Mesendoderm (in vitro differentiated cells): ENCODE measurements around the gene SPIN2A.
"Not testable (repeated sequence)": the region's sequence is repeated elsewhere in the genome, so short reads cannot be mapped to it uniquely, and the experiment has no call there.

ENCODE experiments used
- DNase-seq: peaks from one replicate; pipeline ENCODE4 v3.0.0; 2013
- H2AK5ac ChIP-seq: 2 replicates; pipeline ENCODE4 v1.6.1; 2013; ENCODE audit warnings: low read length, inconsistent platforms
- H2BK120ac ChIP-seq: 2 replicates; pipeline ENCODE4 v1.6.1; 2013; ENCODE audit warnings: low read depth, mild to moderate bottlenecking, low read length, moderate library complexity, mixed read lengths
- H2BK15ac ChIP-seq: replicated peaks from 2 replicates; pipeline ENCODE4 v1.6.1; 2013; ENCODE audit warnings: low read depth, mild to moderate bottlenecking, moderate library complexity
- H2BK5ac ChIP-seq: 2 replicates; pipeline ENCODE4 v1.6.1; 2013; ENCODE audit warnings: low read length, inconsistent platforms
- H3K18ac ChIP-seq: 2 replicates; pipeline ENCODE4 v1.6.1; 2013; ENCODE audit warnings: mild to moderate bottlenecking, low read length, mixed read lengths
- H3K23ac ChIP-seq: one replicate; pipeline ENCODE4 v1.6.1; 2013; ENCODE audit warnings: low read length
- H3K27ac ChIP-seq: 2 replicates; pipeline ENCODE4 v1.5.1; 2013; ENCODE audit warnings: low read depth, mild to moderate bottlenecking, inconsistent platforms, low read length, moderate library complexity
- H3K27me3 ChIP-seq: 2 replicates; pipeline ENCODE4 v1.6.1; 2013; ENCODE audit warnings: low read length, control low read depth, mild to moderate bottlenecking, inconsistent platforms; ENCODE audit not compliant: insufficient read depth, poor library complexity
- H3K36me3 ChIP-seq: 2 replicates; pipeline ENCODE4 v1.6.1; 2013; ENCODE audit warnings: low read length, inconsistent platforms; ENCODE audit not compliant: control insufficient read depth, insufficient read depth
- H3K4ac ChIP-seq: one replicate; pipeline ENCODE4 v1.6.1; 2013; ENCODE audit warnings: low read depth, mild to moderate bottlenecking, low read length, moderate library complexity
- H3K4me1 ChIP-seq: 2 replicates; pipeline ENCODE4 v1.6.1; 2013; ENCODE audit warnings: low read depth, low read length, inconsistent platforms; ENCODE audit not compliant: control insufficient read depth
- H3K4me2 ChIP-seq: 2 replicates; pipeline ENCODE4 v1.6.1; 2013; ENCODE audit warnings: low read length
- H3K4me3 ChIP-seq: 2 replicates; pipeline ENCODE4 v1.5.1; 2013; ENCODE audit warnings: mild to moderate bottlenecking, low read length
- H3K56ac ChIP-seq: one replicate; pipeline ENCODE4 v1.6.1; 2013; ENCODE audit warnings: low read length
- H3K79me1 ChIP-seq: 2 replicates; pipeline ENCODE4 v1.6.1; 2013; ENCODE audit warnings: low read length, inconsistent platforms
- H3K79me2 ChIP-seq: 2 replicates; pipeline ENCODE4 v1.6.1; 2013; ENCODE audit warnings: mild to moderate bottlenecking, low read length; ENCODE audit not compliant: control insufficient read depth, insufficient read depth
- H3K9ac ChIP-seq: 2 replicates; pipeline ENCODE4 v1.6.1; 2013; ENCODE audit warnings: low read length, inconsistent platforms
- H4K5ac ChIP-seq: one replicate; pipeline ENCODE4 v1.6.1; 2013; ENCODE audit warnings: low read length
- H4K8ac ChIP-seq: one replicate; pipeline ENCODE4 v1.6.1; 2013; ENCODE audit warnings: low read depth, mild to moderate bottlenecking, control low read depth, low read length, moderate library complexity
- WGBS: extraction: QIAGEN DNeasy Blood & Tissue Kit; methylation state at CpG from one replicate; pipeline ENCODE4 v1.1.7; 2013; ENCODE audit warnings: low lambda C conversion rate, missing lambda C conversion rate; ENCODE audit not compliant: insufficient coverage; ENCODE audit errors: extremely low coverage; 5-methylcytosine and 5-hydroxymethylcytosine counted together

The SPIN2A gene

DNA sequence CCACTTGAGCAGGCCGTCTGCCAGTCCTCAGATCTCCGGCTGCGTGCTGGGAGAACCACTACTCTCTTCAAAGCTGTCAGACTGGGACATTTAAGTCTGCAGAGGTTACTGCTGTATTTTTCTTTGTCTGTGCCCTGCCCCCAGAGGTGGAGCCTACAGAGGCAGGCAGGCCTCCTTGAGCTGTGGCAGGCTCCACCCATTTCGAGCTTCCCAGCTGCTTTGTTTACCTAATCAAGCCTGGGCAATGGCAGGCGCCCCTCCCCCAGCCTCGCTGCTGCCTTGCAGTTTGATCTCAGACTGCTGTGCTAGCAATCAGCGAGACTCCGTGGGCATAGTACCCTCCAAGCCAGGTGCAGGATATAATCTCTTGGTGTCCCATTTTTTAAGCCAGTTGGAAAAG lies 15.0 kb upstream of the SPIN2A start:
- not testable (repeated sequence) for H3K23ac ChIP-seq, H2BK120ac ChIP-seq, H2AK5ac ChIP-seq, H3K9ac ChIP-seq, H3K27me3 ChIP-seq, H4K5ac ChIP-seq, H4K8ac ChIP-seq, H3K36me3 ChIP-seq, H3K4me2 ChIP-seq, H3K27ac ChIP-seq, H3K4ac ChIP-seq, H2BK5ac ChIP-seq, H3K4me1 ChIP-seq, H3K79me1 ChIP-seq, H3K4me3 ChIP-seq, H3K79me2 ChIP-seq, H3K56ac ChIP-seq, DNase-seq, H2BK15ac ChIP-seq, H3K18ac ChIP-seq
- WGBS: no CpG with 5 or more reads among the region's 8 CpGs

DNA sequence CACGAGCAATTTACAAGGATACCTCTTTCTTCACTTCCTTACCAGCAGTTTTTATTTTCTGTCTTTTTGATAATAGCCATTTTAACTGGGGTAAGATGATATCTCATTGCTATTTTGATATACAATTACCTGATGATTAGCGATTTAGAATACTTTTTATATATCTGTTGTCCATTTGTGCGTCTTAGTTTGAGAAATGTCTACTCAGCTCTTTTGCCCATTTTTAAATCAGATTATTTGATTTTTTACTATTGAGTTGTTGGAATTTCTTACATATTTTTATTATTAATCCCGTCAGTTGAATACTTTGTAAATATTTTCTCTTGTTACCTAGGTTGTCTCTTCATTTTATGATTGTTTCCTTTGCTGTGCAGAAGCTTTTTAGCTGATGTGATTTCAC lies 1.5 kb upstream of the SPIN2A start:
- Histone ChIP-seq H4K5ac (no peak overlapping the region), H3K4me1 (no peaks in the 10 kb centered on the region), H3K56ac (no peak overlapping the region), H3K4ac (no peak overlapping the region), H4K8ac (no peak overlapping the region), H3K18ac (no peak overlapping the region), H3K4me3 (no peak overlapping the region), H3K36me3 (no peaks in the 10 kb centered on the region), H3K79me2 (no peaks in the 10 kb centered on the region), H2BK5ac (no peak overlapping the region), H3K27me3 (no peaks in the 10 kb centered on the region), H3K79me1 (no peaks in the 10 kb centered on the region), H3K9ac (no peak overlapping the region), H2AK5ac (no peak overlapping the region), H3K4me2 (no peak overlapping the region), H2BK15ac (no peak overlapping the region), H2BK120ac (no peak overlapping the region), H3K23ac (no peak overlapping the region), H3K27ac (no peak overlapping the region)
- WGBS: no CpG with 5 or more reads among the region's 4 CpGs
- DNase-seq: no peak

DNA sequence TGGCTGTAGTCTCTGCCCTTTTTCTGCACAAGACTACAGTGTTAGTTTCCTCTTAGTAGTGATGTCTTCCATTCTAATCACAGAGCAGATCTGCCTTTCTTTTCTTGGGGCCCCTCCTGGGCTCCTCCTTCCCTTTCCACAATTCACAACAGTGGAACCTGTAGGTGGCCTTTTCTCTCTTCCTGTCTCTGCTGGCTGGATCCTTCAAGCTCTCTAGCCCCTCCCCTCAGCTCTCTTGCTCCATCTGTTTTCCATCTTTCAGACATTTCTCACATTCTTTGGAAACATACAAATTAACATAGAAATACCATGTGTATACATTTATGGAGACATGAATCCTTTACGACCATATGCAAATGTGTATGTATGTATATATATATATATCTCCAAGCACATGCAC lies 304 bp upstream of the SPIN2A start:
- no peak overlapping the region for H2BK15ac ChIP-seq
- H3K56ac ChIP-seq: peak overlapping the region; percentile 84
- H3K79me1 ChIP-seq: no peaks in the 10 kb centered on the region
- peak overlapping the region; percentile 76 for H3K18ac ChIP-seq
- no peaks in the 10 kb centered on the region for H3K79me2 ChIP-seq
- H3K4me2 ChIP-seq: peak overlapping the region; percentile 50
- H3K9ac ChIP-seq: peak overlapping the region; percentile 66
- H3K27me3 ChIP-seq: no peaks in the 10 kb centered on the region
- no peak overlapping the region for H4K5ac ChIP-seq
- no peak overlapping the region for H4K8ac ChIP-seq
- H2BK5ac ChIP-seq: no peak overlapping the region
- H3K27ac ChIP-seq: peak overlapping the region; percentile 67
- no peaks in the 10 kb centered on the region for H3K4me1 ChIP-seq
- H2AK5ac ChIP-seq: no peak overlapping the region
- no peaks in the 10 kb centered on the region for H3K36me3 ChIP-seq
- no peak overlapping the region for H3K4ac ChIP-seq
- no CpG with 5 or more reads among the region's 1 CpG for WGBS
- H2BK120ac ChIP-seq: no peak overlapping the region
- peak overlapping the region; percentile 17 for H3K4me3 ChIP-seq
- DNase-seq: peak; percentile 74
- H3K23ac ChIP-seq: peak overlapping the region; percentile 89

DNA sequence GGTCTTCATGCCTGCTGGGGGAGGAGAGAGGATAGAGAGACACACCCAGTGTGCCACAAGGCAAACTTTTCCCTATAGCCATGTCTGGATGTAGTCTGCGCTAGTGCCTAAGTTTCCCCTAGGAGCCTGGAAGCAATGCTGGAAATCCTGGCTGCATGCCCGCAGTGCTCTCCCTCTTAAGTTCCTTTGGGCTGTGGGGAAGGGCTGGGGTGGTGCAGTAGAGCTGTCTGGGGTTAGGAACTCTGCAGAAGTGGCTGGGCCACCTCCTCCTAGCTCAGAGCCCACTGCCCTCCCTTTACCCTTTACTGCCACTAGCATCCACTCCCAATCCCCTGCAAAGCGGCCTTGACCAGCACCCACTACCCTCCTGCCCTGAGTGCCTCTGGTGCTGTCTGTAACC lies 608 bp downstream of the SPIN2A start:
- H4K8ac ChIP-seq, H3K36me3 ChIP-seq, H3K27me3 ChIP-seq, H3K23ac ChIP-seq, H3K4me3 ChIP-seq, H2BK5ac ChIP-seq, H4K5ac ChIP-seq, H3K18ac ChIP-seq, DNase-seq, H3K79me2 ChIP-seq, H2BK120ac ChIP-seq, H2AK5ac ChIP-seq, H3K79me1 ChIP-seq, H2BK15ac ChIP-seq, H3K4me1 ChIP-seq, H3K27ac ChIP-seq, H3K4ac ChIP-seq: not testable (repeated sequence)
- Histone ChIP-seq H3K56ac (peak overlapping the region; percentile 63), H3K9ac (peak overlapping the region; percentile 61), H3K4me2 (peak overlapping the region; percentile 5)
- no CpG with 5 or more reads among the region's 3 CpGs for WGBS

DNA sequence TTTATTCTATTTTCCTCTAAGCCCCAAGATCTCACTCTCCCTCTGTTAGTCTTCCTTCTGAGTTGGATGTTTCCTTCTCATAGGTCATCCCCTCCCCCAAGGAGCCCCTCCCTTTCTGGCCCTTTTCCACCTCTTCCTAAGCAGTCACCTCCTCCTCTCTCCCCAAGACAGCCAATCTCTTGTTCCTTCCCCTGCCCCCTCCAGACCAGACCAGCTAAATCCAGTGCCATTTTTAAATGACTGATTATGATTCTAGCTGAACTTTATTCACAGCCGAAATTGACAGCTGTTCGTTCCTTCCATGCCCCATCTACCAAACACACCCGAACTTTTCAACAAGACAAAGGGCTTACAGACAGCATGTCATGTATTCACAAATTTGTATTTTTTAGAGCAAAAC lies 1.9 kb downstream of the SPIN2A start:
- no CpG with 5 or more reads among the region's 3 CpGs for WGBS
- Histone ChIP-seq H2BK5ac (no peak overlapping the region), H2BK120ac (no peak overlapping the region), H3K56ac (no peak overlapping the region), H3K79me1 (no peaks in the 10 kb centered on the region), H3K27me3 (no peaks in the 10 kb centered on the region), H2BK15ac (no peak overlapping the region), H4K5ac (no peak overlapping the region), H2AK5ac (no peak overlapping the region), H3K23ac (no peak overlapping the region), H4K8ac (no peak overlapping the region), H3K4me2 (no peak overlapping the region), H3K4ac (no peak overlapping the region), H3K79me2 (no peaks in the 10 kb centered on the region), H3K36me3 (no peaks in the 10 kb centered on the region), H3K9ac (no peak overlapping the region), H3K4me3 (no peak overlapping the region), H3K18ac (no peak overlapping the region), H3K27ac (no peak overlapping the region), H3K4me1 (no peaks in the 10 kb centered on the region)
- DNase-seq: peak; percentile 0

DNA sequence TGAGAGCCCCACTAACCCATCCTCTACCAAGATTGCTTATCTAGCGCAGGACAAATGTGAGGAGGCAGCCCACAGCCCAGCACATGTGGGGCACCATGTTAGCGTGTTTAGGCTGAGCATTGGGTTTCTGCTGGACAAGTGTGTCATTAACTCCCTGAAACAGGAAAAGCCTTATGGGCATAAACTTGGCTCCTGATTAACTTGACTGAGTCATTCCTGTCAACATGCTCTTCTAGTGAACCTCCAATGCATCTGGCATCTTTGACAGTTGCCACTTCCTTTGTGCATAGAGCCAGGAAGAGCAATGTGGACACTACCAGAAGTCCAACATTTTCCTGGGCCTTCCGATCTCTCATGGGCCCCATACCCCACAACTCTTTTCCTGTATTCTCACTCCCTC lies 2.5 kb downstream of the SPIN2A start:
- no peak overlapping the region for H4K5ac ChIP-seq
- H3K56ac ChIP-seq: no peak overlapping the region
- H4K8ac ChIP-seq: no peak overlapping the region
- no peaks in the 10 kb centered on the region for H3K27me3 ChIP-seq
- no CpG with 5 or more reads among the region's 3 CpGs for WGBS
- no peak for DNase-seq
- no peaks in the 10 kb centered on the region for H3K79me1 ChIP-seq
- no peak overlapping the region for H3K4ac ChIP-seq
- no peak overlapping the region for H2AK5ac ChIP-seq
- no peak overlapping the region for H2BK5ac ChIP-seq
- H2BK120ac ChIP-seq: no peak overlapping the region
- H3K27ac ChIP-seq: no peak overlapping the region
- no peaks in the 10 kb centered on the region for H3K4me1 ChIP-seq
- no peak overlapping the region for H3K23ac ChIP-seq
- H2BK15ac ChIP-seq: no peak overlapping the region
- H3K4me3 ChIP-seq: no peak overlapping the region
- no peak overlapping the region for H3K9ac ChIP-seq
- no peak overlapping the region for H3K4me2 ChIP-seq
- H3K18ac ChIP-seq: no peak overlapping the region
- H3K36me3 ChIP-seq: no peaks in the 10 kb centered on the region
- no peaks in the 10 kb centered on the region for H3K79me2 ChIP-seq
